GM10266 (cell line): ENCODE data around the gene WWOX.

Source experiments
- DNase-seq: peaks from one replicate; pipeline ENCODE4 v3.0.0; 2012; ENCODE audit errors: extremely low spot score
- TF ChIP-seq, protein P1 (sequence below): IDR thresholded peaks from 2 replicates; pipeline ENCODE4 v1.5.1; 2012; ENCODE audit warnings: mild to moderate bottlenecking, low read depth; ENCODE audit not compliant: control insufficient read depth, insufficient read depth; ENCODE audit errors: missing control alignments

WWOX gene

DNA sequence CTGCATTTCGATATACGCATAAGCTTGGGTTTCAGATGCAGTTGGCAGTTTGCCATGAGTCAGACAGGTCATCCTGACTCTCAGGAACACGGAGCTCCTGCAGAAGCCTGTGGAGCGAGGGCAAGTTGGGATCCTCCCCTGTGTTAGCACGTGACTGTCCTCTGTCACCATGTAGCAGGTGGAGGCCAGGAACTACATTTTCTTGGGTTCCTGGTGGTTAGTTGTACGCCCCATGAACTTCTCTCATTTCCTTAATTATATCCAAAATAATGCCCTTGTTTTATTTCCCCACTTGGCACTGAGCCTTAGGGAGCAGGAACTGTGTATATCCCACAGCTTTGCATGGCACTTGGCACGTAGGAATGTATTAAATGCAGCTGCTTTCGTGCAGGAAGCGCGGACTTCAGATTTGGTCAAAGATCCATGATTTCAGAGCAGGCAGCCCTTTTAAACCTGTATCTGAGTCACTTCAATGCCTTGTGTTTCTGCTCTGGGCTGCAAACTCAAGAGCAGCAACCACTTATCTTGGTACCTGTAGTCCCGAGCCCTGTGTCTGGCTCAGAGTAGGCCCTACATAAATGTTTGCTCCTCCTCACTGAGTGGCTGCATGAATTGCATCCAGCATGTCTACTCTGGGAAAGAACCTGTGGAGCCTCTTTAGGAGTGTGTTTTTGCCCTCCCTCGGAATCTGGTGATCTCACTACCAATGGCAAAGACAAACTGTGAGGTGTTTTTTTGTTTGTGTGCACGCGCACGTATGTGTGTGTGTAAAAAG, 1072.7 kb downstream of the WWOX start:
- TF ChIP-seq, protein P1, sequence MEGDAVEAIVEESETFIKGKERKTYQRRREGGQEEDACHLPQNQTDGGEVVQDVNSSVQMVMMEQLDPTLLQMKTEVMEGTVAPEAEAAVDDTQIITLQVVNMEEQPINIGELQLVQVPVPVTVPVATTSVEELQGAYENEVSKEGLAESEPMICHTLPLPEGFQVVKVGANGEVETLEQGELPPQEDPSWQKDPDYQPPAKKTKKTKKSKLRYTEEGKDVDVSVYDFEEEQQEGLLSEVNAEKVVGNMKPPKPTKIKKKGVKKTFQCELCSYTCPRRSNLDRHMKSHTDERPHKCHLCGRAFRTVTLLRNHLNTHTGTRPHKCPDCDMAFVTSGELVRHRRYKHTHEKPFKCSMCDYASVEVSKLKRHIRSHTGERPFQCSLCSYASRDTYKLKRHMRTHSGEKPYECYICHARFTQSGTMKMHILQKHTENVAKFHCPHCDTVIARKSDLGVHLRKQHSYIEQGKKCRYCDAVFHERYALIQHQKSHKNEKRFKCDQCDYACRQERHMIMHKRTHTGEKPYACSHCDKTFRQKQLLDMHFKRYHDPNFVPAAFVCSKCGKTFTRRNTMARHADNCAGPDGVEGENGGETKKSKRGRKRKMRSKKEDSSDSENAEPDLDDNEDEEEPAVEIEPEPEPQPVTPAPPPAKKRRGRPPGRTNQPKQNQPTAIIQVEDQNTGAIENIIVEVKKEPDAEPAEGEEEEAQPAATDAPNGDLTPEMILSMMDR, result no peak
- DNase-seq, result no peak

DNA sequence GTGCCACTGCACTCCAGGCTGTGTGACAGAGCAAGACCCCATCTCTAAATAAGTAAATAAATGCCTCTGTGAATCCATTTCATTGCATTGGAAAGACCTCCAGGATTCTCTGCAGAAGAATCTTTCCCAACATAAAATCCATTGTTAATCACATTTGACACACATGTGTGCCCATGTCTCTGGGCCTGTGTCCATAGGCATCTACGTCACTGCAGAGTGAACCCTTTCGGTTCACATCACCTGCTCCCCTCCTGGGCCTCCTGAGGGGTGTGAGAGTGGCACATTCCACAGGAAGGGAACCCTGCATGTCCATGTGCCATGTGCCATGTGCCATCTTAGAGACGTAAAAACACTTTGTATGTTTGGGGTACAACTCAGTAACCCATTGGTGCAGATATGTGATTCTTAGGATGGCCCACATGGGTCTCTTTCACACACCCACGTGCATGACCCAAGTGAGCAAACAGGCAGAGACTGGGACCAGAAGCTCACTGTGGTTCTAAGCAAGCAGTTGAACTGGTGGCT, 1073.6 kb downstream of the WWOX start:
- TF ChIP-seq, protein P1, result no peak
- DNase-seq, result no peak

DNA sequence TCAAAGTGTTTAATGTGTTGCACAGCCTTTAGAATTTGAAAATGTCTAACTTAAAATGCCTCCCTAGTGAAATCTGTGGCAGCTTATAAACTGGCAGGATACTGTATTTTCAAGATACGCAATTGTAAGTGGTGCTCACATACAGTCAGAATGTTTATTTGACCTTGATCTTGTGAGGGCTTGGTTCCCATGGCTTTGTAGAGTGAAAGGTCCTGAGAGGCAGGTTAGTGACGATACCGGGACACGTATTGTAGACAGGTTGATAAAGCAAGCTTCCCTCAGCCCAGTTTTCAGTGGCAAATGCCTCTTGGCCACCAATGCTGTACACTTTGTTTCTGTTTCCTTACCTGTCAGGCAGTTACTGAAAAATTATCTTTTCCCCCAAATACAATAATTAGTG, 1074.5 kb downstream of the WWOX start:
- TF ChIP-seq, protein P1, result no peak
- no peak for DNase-seq

DNA sequence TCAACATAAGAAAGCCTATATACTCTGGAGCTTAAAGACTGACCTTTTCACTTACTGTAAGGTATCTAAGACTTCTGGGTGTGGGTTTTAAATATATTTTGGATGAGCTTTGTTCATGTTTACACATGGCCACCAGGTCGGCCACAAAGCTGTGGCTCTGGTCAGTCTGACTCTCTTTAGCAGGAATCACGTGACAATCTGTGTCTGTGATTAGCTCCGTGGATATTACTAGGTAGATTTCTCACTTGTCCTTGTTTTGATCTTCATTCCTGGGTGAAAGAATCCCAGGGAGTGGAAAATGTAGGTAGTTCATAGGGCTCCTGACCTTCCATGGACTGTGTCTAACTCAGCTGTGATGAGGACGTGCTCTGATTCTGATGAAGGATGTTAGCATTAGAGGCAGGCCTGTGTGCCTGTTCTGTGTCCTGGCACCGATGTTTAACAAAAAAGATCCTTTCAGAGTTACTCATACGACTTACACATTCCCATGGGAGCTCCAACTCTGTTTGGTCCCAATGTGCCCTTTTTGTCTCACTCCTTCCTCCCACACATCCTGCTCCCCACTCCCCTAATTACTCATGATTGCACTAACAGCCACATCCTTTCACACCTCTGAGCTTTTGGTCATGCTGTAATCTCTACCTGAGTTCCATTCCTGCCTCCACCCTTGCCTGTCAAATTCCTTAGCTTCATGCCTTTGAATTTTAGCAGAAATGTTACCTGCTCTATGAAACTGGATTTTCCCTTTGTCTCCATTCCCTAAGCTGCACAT, 1076.0 kb downstream of the WWOX start:
- TF ChIP-seq, protein P1, result no peak
- DNase-seq, result no peak

DNA sequence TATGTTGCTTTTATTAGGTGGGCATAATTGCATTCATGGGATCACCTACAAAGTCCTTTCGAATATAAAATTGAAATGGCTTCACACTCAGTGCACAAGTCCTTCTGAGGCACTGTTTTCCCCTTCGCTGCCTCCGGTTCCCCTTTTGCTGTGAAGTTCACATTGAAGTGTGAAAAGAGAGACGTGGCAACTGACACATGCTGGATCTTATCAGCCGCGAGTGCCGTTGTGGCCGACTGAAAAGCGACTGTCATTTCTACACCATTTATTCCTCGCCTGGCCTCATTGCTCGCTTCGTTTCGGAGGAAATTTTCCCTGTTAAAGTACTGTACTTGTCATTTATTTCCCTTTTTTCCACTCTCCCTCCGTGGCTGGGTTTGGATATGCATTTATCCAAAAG, 1077.6 kb downstream of the WWOX start:
- TF ChIP-seq, protein P1, result no peak
- DNase-seq, result no peak

DNA sequence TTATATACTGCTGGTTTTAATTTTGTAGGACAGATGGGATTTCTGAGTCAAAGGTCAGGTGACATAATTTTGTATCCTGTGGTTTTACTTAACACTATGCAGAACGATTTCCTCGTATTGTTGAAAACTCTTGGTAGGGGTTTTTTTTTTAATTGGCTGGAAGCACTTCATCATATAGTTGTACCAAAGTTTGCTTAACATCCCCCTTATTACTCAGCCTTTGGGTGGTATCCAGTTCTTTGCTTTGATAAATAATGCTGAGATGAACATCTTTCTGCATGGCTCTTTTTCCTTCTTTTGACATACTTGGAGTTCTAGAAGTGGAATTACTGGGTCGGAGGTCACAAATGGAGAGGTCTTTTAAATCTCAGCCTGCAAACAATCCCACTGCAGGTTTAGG, 1082.0 kb downstream of the WWOX start:
- DNase-seq, result no peak
- TF ChIP-seq, protein P1, result no peak

DNA sequence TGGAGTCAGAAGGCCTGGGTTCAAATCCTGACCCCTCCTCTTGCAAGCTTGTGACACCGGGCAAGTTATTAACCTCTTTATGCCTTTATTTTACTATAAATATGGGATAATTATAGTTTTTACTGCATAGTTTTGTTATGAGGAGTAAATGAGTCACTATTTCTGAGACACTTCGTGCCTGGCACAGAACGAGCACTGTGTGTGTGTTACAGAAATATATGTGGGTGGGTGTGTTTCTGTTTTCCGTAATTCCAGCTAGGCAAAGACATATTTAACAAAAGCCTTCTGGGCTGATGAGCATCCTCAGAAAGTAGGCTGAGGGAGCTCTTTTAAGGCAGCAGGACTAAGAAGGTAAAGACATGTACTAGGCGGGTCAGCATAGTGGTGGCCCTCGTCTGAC, 1083.2 kb downstream of the WWOX start:
- no peak for DNase-seq
- TF ChIP-seq, protein P1, result no peak
